ENCODE data around the gene ITGBL1. TPM values are rescaled to one million over a fixed set of nuclear protein-coding genes. Genes with fewer than 3 reads are reported as not detected.

The ITGBL1 gene
- total and polyA plus RNA-seq, 2 donors (not counting 1 experiment from before 2014, with no cell fraction given), result not detected

GRCh38 chr13:101425623-101426022 is 26.9 kb upstream of the ITGBL1 start:
- Histone ChIP-seq H3K4me1 (ENCODE audit: control insufficient read depth in 2 of 2, insufficient read depth in 2 of 2, low read length in 2 of 2) (no peaks in the 10 kb centered on the region), H3K27me3 (replicated peaks in 1 of 4; ENCODE audit: control extremely low read depth in 1 of 4, control insufficient read depth in 3 of 4, insufficient read depth in 4 of 4, low read length in 3 of 4) (no peaks in the 10 kb centered on the region), H4K20me1 (ENCODE audit: control insufficient read depth, insufficient read depth, low read length, poor library complexity, severe bottlenecking) (no peaks in the 10 kb centered on the region), H3K4me2 (replicated peaks; ENCODE audit: low read depth, low read length, poor library complexity, severe bottlenecking) (no peak overlapping the region), H3K4me3 (ENCODE audit: control extremely low read depth in 1 of 5, extremely low read depth in 1 of 5, insufficient read depth in 1 of 5, low read depth in 2 of 5, low read length in 4 of 5) (no peak overlapping the region), H3K9ac (ENCODE audit: low read length) (no peak overlapping the region), H3K79me2 (ENCODE audit: control insufficient read depth, insufficient read depth, low read length) (no peaks in the 10 kb centered on the region), H2AFZ (ENCODE audit: insufficient read depth, low read depth, low read length, poor library complexity, severe bottlenecking) (no peak overlapping the region), H3K9me3 (ENCODE audit: control extremely low read depth in 1 of 3, control insufficient read depth in 2 of 3, insufficient read depth in 1 of 3, low read length in 2 of 3) (no peaks in the 10 kb centered on the region), H3K27ac (ENCODE audit: low read length in 2 of 2) (no peak overlapping the region), H3K36me3 (replicated peaks in 1 of 2; ENCODE audit: control extremely low read depth in 1 of 2, control insufficient read depth in 1 of 2, extremely low read depth in 1 of 2, insufficient read depth in 2 of 2, low read length in 1 of 2) (no peaks in the 10 kb centered on the region)
- no peaks in the 10 kb centered on the region for H3K4me1 Mint-ChIP-seq
- no peak for ATAC-seq (ENCODE audit: low read depth)
- WGBS (ENCODE audit: insufficient coverage), result 65% methylated on average over 2 of the region's 10 CpGs
- TF ChIP-seq EZH2 (IDR thresholded peaks at IDR 0.05; ENCODE audit: borderline replicate concordance, insufficient read depth, low read depth, low read length, poor library complexity, severe bottlenecking) (no peak), CTCF (IDR thresholded peaks at IDR 0.05) (no peak)
- intact Hi-C loops (cut with micrococcal nuclease), result no loop called here
- H3K9me3 Mint-ChIP-seq (ENCODE audit: insufficient read depth), result peaks cover 2% of the 10 kb centered on the region
- POLR2A ChIA-PET, result no interaction called here
- H3K4me3 Mint-ChIP-seq, result no peak overlapping the region
- no peaks in the 10 kb centered on the region for H3K27me3 Mint-ChIP-seq
- CTCF ChIA-PET, result no interaction called here
- no peak overlapping the region for H3K27ac Mint-ChIP-seq
- DNase-seq, result no peak

- no CpG with 5 or more reads among the region's 3 CpGs for WGBS (ENCODE audit: insufficient coverage)
- Histone ChIP-seq H3K4me2 (replicated peaks; ENCODE audit: low read depth, low read length, poor library complexity, severe bottlenecking) (no peak overlapping the region), H3K4me1 (ENCODE audit: control insufficient read depth in 2 of 2, insufficient read depth in 2 of 2, low read length in 2 of 2) (no peaks in the 10 kb centered on the region), H2AFZ (ENCODE audit: insufficient read depth, low read depth, low read length, poor library complexity, severe bottlenecking) (no peak overlapping the region), H3K27ac (ENCODE audit: low read length in 2 of 2) (no peak overlapping the region), H3K27me3 (replicated peaks in 1 of 4; ENCODE audit: control extremely low read depth in 1 of 4, control insufficient read depth in 3 of 4, insufficient read depth in 4 of 4, low read length in 3 of 4) (no peaks in the 10 kb centered on the region), H3K36me3 (replicated peaks in 1 of 2; ENCODE audit: control extremely low read depth in 1 of 2, control insufficient read depth in 1 of 2, extremely low read depth in 1 of 2, insufficient read depth in 2 of 2, low read length in 1 of 2) (no peaks in the 10 kb centered on the region), H3K9ac (ENCODE audit: low read length) (no peak overlapping the region), H4K20me1 (ENCODE audit: control insufficient read depth, insufficient read depth, low read length, poor library complexity, severe bottlenecking) (no peaks in the 10 kb centered on the region), H3K79me2 (ENCODE audit: control insufficient read depth, insufficient read depth, low read length) (no peaks in the 10 kb centered on the region), H3K4me3 (ENCODE audit: control extremely low read depth in 1 of 5, extremely low read depth in 1 of 5, insufficient read depth in 1 of 5, low read depth in 2 of 5, low read length in 4 of 5) (no peak overlapping the region), H3K9me3 (ENCODE audit: control extremely low read depth in 1 of 3, control insufficient read depth in 2 of 3, insufficient read depth in 1 of 3, low read length in 2 of 3) (no peaks in the 10 kb centered on the region)
- Mint-ChIP-seq H3K4me3 (no peak overlapping the region), H3K9me3 (ENCODE audit: insufficient read depth) (peaks cover 2% of the 10 kb centered on the region), H3K27ac (no peak overlapping the region), H3K27me3 (no peaks in the 10 kb centered on the region), H3K4me1 (no peaks in the 10 kb centered on the region)
- ChIA-PET POLR2A (no interaction called here), CTCF (no interaction called here)
- DNase-seq (no peak), ATAC-seq (ENCODE audit: low read depth) (no peak)
- TF ChIP-seq EZH2 (IDR thresholded peaks at IDR 0.05; ENCODE audit: borderline replicate concordance, insufficient read depth, low read depth, low read length, poor library complexity, severe bottlenecking), result no peak
- no peak for TF ChIP-seq CTCF (IDR thresholded peaks at IDR 0.05)
- intact Hi-C loops (cut with micrococcal nuclease), result no loop called here
These were observed 22.7 kb upstream of the ITGBL1 start for GRCh38 chr13:101429733-101430132.

All from B cell (primary cell).